Activated naive CD4-positive, alpha-beta T cell (primary cell): Measurements from ENCODE around the gene WDFY3.

Experiments used
- DNase-seq, 4 experiments: peaks; one replicate each; lab custom pipeline; 2025; lab: John Stamatoyannopoulos, UW

The WDFY3 gene

GRCh38 chr4:84792366-84793301 is 173.9 kb downstream of the WDFY3 start:
- no peak for DNase-seq

DNA sequence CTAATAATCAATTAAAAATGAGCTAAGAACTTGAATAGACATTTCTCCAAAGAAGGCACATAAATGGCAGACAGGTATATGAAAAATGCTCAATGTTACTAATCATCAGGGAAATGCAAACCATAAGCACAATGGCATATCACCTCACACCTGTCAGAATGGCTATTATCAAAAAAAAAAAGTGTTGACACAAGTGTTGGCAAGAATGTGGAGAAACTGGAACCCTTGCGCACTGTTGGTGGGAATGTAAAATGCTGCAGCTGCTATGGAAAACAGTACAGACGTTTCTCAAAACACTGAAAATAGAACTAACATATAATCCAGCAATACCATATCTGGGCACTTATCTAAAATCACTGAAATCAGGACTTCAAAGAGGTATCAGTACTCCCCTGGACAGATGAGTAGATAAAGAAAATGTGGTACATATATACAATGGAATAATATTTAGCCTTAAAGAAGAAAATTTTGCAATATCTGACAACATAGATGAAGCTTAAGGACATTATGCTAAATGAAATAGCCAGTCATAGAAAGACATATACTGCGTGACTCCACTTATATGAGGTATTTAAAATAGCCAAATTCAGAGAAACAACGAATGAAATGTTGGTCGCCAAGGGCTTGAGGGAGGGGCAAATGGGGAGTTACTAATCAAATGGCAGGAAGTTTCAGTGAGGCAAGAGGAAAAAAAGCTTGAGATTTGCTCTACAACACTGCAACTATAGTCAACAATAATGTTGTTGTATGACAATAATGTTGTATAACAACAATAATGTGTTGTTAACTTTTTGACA is 175.5 kb downstream of the WDFY3 start:
- DNase-seq, result no peak

- no peak for DNase-seq
Observed at GRCh38 chr4:84786478-84786877, 180.0 kb downstream of the WDFY3 start.

DNA sequence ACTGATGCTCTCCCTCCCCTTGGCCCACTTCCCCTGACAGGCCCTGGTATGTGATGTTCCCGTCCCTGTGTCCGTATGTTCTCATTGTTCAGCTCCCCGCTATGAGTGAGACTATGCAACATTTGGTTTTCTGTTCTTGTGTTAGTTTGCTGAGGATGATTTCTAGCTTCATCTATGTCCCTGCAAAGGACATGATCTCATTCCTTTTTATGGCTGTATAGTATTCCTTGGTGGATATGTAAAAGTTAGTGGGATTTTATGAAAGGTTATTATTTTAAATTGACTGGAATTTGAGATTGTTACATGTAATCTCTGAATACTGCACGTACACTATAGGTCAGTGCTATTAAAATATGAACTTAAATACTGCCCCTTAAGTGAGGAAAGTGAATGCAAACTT is 184.0 kb downstream of the WDFY3 start:
- no peak for DNase-seq

- no peak for DNase-seq
Observed at GRCh38 chr4:84780719-84781118, 185.8 kb downstream of the WDFY3 start.

GRCh38 chr4:84778041-84778440 is 188.4 kb downstream of the WDFY3 start:
- no peak for DNase-seq

DNA sequence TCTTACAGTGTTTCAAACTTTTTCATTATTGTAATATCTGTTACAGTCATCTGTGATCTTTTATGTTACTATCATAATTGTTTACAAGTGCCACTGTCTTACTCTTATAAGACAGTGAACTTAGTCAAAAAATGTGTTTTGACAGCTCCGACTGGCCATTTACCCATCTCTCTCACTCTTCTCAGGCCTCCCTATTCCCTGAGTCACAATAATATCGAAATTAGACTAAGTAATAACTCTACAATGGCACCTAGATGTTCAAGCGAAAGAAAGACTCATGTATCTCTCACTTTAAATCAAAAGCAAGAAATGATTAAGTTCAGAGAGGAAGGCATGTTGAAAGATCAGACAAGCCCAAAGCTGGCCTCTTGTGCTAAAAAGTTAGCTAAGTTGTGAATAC is 199.3 kb downstream of the WDFY3 start:
- DNase-seq, result no peak

DNA sequence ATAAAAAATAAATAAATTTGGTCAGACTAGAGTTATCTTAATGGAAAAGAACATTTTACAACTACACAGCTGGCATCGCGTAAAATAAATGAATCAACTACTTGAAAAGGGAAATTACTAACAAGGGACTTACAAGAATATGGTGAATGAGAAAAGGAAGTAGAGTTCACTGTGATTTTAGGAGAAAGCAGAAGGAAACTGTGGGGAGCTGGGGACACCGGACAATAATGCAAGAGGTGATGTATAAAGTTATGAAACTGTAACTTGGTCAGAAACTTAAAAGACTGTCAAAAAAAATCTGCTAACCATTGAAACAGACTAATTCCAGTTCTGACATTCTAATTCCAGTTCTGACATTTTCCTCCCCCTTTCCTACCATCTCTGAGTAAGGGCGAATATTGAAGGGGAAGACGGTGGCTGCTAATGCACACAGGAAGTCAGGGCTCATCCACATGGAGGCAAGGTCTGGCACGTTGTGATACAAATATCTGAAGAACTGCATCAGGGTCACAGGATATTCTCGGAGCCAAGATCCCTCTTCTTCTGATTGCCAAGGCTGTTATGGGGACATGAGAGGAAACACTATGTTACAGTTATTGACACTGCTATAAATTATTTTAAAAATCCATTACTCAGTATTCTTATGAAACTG is 213.0 kb downstream of the WDFY3 start:
- DNase-seq, result no peak

- DNase-seq, result no peak
Observed at GRCh38 chr4:84751707-84752106, 214.8 kb downstream of the WDFY3 start.

- no peak for DNase-seq
Observed at GRCh38 chr4:84750960-84751283, 215.6 kb downstream of the WDFY3 start.

DNA sequence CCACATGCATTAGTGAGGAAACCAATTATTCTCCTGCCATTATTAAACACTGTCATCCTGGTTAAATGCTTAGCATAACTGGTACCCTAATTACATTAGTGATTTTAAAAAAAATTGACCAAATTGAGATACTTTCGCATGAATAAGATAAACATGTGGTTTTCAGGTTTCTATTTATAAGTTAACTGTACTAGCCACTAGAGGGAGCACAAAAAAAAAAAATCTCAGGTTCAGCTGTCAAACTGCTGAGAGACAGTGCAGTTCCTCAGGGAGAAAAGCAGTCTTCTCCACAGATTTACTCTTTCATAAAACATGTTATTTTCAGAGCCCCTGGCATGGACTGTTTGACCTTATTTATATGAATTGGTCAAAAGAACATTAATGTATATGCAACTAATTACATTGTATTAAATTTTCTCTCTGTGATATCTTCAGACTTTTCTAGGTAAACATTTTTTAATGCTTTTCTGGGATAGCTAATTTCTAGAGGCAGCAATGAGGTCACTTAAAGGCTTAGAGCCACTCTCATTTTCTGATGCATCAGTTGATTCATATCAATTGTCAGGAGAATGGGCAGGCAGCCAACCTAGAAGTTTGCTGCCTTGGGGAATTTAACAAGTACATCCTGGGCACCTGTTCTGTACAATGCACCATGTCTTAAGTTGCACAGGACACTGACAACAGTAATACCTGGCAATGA is 216.1 kb downstream of the WDFY3 start:
- no peak for DNase-seq

- no peak for DNase-seq
Observed at GRCh38 chr4:84740057-84740456, 226.4 kb downstream of the WDFY3 start.

GRCh38 chr4:84738622-84739021 is 227.9 kb downstream of the WDFY3 start:
- DNase-seq, result no peak

DNA sequence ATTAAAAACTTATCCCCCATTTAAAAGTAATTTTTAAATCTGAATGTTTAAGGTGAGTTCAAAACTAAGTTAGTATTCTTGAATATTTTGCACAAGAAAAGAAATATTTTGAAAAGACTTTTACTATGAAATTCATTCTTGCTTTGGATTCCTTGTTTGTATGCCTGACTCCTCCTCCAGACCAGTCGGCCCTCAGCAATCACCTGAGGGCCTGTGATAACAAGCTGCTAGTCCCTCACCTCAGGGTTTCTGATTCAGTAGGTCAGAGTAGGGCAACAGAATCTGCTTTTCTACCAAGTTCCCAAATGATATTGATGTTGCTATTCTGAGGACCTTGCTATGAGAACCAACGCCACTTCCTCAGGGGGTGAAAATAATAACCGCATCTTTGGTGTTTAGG is 228.8 kb downstream of the WDFY3 start:
- no peak for DNase-seq

GRCh38 chr4:84734037-84734436 is 232.5 kb downstream of the WDFY3 start:
- no peak for DNase-seq

DNA sequence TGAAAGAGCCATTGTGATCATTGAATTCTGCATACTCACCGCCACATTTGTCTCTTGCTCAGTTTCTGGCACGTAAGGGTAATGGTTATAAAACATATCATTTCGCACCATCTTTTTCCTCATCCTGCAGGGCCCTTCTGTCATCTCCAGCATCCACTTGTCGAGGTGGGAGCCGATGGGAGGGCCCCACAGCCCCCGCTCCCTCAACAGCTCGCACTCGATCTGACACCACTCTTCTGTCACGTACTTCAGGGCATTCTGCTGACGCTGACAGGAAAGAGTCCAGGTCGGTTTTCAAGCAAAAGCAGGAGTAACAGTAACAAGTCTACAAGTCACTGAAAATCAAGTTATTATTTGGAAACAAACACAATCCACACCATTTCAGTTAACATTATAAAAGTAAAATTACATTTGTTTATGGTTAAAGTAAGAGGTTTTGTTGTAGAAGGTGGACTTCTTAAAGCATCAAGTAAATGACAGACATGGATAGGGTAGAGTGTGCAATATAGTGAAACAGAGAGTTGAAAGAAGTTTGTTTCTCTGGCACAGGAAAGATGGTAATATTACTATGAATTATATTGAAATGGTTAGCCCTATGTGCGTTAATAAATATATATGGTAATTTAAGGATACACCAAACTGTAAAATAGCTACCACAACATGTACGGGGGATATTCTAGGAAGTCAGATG is 233.0 kb downstream of the WDFY3 start:
- DNase-seq, result no peak

DNA sequence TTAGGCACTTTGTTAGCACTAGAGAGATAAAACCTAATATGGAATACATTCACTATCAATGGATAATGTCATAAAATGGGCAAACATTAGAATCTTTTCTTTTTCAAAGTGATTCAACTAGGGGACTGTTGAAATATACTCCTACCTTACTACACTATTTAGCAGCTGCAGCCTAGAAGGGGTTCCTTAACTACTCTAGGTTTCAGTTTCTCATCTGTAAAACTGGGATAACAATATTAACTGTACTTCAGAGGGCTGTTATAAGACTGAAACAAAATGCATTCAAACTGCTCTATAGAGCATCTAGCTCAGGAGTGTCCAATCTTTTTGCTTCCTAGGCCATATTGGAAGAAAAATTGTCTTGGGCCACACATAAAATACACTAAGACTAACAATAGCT is 236.1 kb downstream of the WDFY3 start:
- no peak for DNase-seq

GRCh38 chr4:84727491-84727890 is 239.0 kb downstream of the WDFY3 start:
- DNase-seq, result no peak

DNA sequence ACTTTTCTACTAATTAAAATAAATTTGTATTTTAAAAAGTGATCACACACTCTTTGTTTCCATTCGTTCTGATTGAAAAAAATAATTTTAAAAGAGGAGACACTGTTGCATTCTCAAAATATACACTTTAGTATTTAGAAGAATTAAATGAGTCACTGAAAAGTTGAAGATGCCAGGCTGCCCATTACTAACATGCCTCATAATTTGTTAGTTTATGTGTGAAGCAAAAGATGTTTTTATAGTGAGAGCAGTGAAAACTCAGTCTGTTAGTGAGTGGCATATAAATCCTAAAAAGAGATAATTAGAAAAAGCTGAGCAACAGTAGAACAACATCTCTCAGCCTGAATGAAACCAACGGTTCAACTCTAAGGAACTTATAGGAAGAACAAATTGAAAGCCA is 240.1 kb downstream of the WDFY3 start:
- DNase-seq, result no peak

GRCh38 chr4:84722720-84723119 is 243.8 kb downstream of the WDFY3 start:
- DNase-seq, result no peak

DNA sequence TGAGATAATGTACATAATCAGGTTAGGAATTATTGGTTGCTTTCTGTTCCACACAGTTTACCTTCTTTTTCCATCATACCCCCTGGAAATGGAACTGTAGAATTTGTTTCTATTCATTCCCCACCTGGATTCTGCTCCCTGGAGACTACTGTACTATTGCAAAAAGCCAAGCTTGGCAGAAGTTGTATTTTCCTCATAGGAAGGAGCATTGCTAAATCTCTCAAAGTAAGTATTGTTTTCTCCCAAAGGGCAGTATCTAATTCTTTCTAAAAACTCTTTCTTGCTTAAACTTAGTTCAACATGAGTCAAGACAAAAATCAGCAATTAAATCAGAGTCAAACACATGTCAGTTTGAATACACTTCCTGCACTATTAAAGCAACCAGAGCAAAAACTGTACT is 247.4 kb downstream of the WDFY3 start:
- no peak for DNase-seq

DNA sequence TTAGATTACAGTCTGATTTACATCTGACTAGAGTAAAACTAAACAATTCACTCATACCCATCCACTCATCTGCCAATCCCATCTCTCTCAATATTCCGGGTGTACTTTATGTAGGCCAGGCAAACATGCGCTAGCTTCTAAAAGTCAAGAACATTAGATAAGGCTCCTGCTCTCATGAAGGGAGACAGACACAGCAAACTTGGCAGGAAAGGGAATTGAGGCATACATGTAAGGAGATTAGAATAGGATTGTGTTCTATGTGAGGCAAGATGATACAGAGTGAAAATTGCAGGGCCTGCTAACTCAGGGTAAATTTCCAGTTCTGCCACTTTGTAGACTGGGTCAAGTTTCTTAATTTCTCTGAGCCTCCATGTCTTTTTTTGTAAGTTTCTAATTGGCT is 247.8 kb downstream of the WDFY3 start:
- no peak for DNase-seq
